Endothelial cell of hepatic sinusoid (primary cell): ENCODE data around the gene CMTR1.

ENCODE experiments used
- in situ Hi-C: cut with HindIII; loops from 2 replicates; pipeline ENCODE4 v1.10.0; 2017; ENCODE audit warnings: low sequenced_read_pairs

Gene CMTR1

DNA sequence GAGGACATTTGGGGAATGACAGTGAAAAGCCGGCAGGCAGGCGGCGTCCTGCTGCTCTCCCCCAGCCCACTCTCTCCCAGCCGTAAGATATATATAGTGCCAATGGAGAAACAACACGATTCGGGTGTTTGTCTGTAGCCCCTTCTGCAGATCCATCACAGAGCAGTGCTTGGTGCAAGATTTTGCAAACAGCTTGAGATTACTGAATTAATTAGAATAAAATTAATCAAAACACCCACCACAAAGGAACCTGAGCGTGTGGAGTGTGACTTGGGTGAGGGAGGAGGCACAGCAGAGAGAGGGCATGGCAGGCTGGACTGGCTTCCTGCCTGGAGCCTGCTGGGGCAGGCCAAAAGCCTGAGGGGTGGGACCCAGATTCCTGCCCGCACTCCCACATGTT is 95.5 kb downstream of the CMTR1 start:
- in situ Hi-C loops: loop anchor here (5.0 kb wide), 1 partner anchor 44 kb away; no protein-coding TSS in a partner anchor

DNA sequence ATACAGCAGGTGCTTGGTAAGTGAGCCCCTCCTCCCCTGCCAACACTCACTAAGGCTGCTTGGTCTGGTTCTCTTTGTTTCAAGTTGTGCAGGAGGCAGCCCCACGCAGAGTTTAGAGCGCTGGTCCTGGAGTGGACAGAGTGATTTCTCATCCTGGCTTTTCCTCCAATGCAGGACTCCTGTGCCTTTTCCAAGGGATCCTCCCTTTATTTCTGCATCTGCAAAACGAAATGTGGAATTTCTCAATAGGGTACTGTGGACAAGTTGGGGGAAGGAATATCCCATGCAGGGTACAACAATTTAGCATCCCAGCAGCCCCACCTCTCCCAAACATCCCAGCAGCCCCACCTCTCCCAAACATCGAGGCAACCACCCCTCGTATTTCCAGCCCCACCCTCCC is 97.3 kb downstream of the CMTR1 start:
- in situ Hi-C loops: no loop called here

DNA sequence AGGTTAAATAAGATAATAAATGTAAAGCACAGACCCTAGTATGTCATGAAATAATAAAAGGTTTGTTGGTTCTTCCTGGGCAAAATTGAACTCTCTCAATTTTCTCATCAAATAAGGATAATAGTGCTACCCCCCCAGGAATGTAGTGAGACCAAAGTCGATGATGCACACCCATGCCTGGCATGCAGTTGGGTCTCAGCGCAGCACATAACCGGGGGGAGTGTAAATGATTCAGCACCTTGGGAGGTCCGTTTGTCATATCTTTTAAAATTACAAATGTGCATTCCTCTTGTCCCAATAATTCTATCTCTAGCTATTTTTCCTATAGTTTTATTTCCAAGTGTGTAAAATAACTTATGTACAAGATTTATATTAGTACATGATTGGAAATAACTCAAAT is 98.0 kb downstream of the CMTR1 start:
- in situ Hi-C loops: no loop called here
